Left lung (tissue), 14 donors: Measurements from ENCODE around the gene ABITRAM. TPM values are rescaled to one million over a fixed set of nuclear protein-coding genes. Genes with fewer than 3 reads are reported as not detected.
"Not testable (repeated sequence)": the region's sequence is repeated elsewhere in the genome, so short reads cannot be mapped to it uniquely, and the experiment has no call there.

Source experiments
- ATAC-seq: fragments of 200-7000 bp; cut with Tn5 transposase; one replicate; pipeline ENCODE4 v1.9.1; 2020; ENCODE audit warnings: moderate library complexity
- DNase-seq, 4 donors: peaks; one replicate each; pipeline ENCODE4 v3.0.0-alpha.2; 2013 to 2020
- H3K27ac ChIP-seq, 2 donors: fragments of 200-600 bp; sonication (generic) in 1 of 2; one replicate each; pipeline versions ENCODE4 v1.5.0 to v1.8.0; 2020 to 2021
- H3K27me3 ChIP-seq, 2 donors: fragments of 200-600 bp; sonication (generic) in 1 of 2; one replicate each; pipeline versions ENCODE4 v1.5.0 to v1.8.0; 2020 to 2021
- H3K36me3 ChIP-seq, 2 donors: fragments of 200-600 bp; sonication (generic) in 1 of 2; one replicate each; pipeline versions ENCODE4 v1.5.0 to v1.8.0; 2020 to 2021
- H3K4me1 ChIP-seq, 2 donors: fragments of 200-600 bp; one replicate each; pipeline ENCODE4 v1.8.0; 2021
- H3K4me3 ChIP-seq, 2 donors: fragments of 200-600 bp; sonication (generic) in 1 of 2; one replicate each; pipeline versions ENCODE4 v1.5.0 to v1.8.0; 2020 to 2021; ENCODE audit warnings: mild to moderate bottlenecking in 1 of 2
- H3K9me3 ChIP-seq, 2 donors: fragments of 200-600 bp; sonication (generic) in 1 of 2; one replicate each; pipeline versions ENCODE4 v1.5.0 to v1.8.0; 2020 to 2021
- intact Hi-C, 2 donors: fragments of 100-400 bp; cut with DNase I; formaldehyde crosslinking; loops; one replicate each; pipeline versions ENCODE4 v1.11.2 to v1.14.2; 2022
- long read RNA-seq, 12 donors: library from polyadenylated mRNA in 2 of 12; unstranded in 2 of 12; transcript quantifications; one replicate each; pipeline ENCODE4 v2.0.0 and lab custom pipeline, GENCODE V29; 2019 to 2026
- polyA plus RNA-seq, 6 donors: library from polyadenylated mRNA; unstranded; fragments of 120-200 nt; gene quantifications; one replicate each; pipeline ENCODE4 v1.2.1, GENCODE V29; 2013; ENCODE audit not compliant: insufficient read length in 6 of 6
- total RNA-seq, 2 donors: library from RNA; stranded (reverse); fragmentation: NEBNext Ultra II Directional; extraction: Animal tissue kit (Norgen Biotek cat#: 25700); gene quantifications; one replicate each; pipeline ENCODE4 v1.2.1, GENCODE V29; 2021
- TF ChIP-seq, protein P1 (sequence below), 2 donors: fragments of 200-600 bp; sonication (generic) in 1 of 2; IDR thresholded peaks; one replicate each; pipeline versions ENCODE4 v1.5.0 to v1.8.0; 2021; ENCODE audit warnings: antibody characterized with exemption in 2 of 2
- donor health status: DM: no; HTN: yes; CAD: no.
- donor health status: DM: no; HTN: no; CAD: no.

ABITRAM gene, protein sequence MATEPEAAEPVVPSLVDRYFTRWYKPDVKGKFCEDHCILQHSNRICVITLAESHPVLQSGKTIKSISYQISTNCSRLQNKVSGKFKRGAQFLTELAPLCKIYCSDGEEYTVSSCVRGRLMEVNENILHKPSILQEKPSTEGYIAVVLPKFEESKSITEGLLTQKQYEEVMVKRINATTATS
- total RNA-seq (10 to 100 TPM; 13.1 to 17.1 TPM), polyA plus RNA-seq (10 to 100 TPM; 28.1 to 32.0 (median 30.4) TPM)
- long read RNA-seq, donor 1, transcript FAM206A-201 (6 exons, 2,134 nt): major isoform, 8 of 329 reads
- long read RNA-seq, donor 1, partial matches to known transcripts: 222 of 329 reads
- long read RNA-seq, donor 1, other reads (novel, unspliced or antisense): 98 of 329 reads
- long read RNA-seq, donor 2, transcript FAM206A-201 (6 exons, 2,134 nt): major isoform, 9 of 272 reads
- long read RNA-seq, donor 2, partial matches to known transcripts: 240 of 272 reads
- long read RNA-seq, donor 2, other reads (novel, unspliced or antisense): 20 of 272 reads
- long read RNA-seq, donor 3, transcript FAM206A-201 (6 exons, 2,134 nt): major isoform, 10 of 86 reads
- long read RNA-seq, donor 3, partial matches to known transcripts: 52 of 86 reads
- long read RNA-seq, donor 3, other reads (novel, unspliced or antisense): 21 of 86 reads
- long read RNA-seq, donor 4, partial matches to known transcripts: 0 of 4 reads
- long read RNA-seq, donor 4, other reads (novel, unspliced or antisense): 2 of 4 reads
- long read RNA-seq, donor 5, transcript FAM206A-201 (6 exons, 2,134 nt): major isoform, 11 of 160 reads
- long read RNA-seq, donor 5, partial matches to known transcripts: 117 of 160 reads
- long read RNA-seq, donor 5, other reads (novel, unspliced or antisense): 31 of 160 reads
- long read RNA-seq, donor 6, transcript FAM206A-201 (6 exons, 2,134 nt): major isoform, 6 of 136 reads
- long read RNA-seq, donor 6, partial matches to known transcripts: 87 of 136 reads
- long read RNA-seq, donor 6, other reads (novel, unspliced or antisense): 41 of 136 reads
- long read RNA-seq, donor 7, transcript FAM206A-201 (6 exons, 2,134 nt): major isoform, 5 of 133 reads
- long read RNA-seq, donor 7, partial matches to known transcripts: 127 of 133 reads
- long read RNA-seq, donor 7, other reads (novel, unspliced or antisense): 0 of 133 reads
- long read RNA-seq, donor 8, transcript FAM206A-201 (6 exons, 2,134 nt): major isoform, 12 of 136 reads
- long read RNA-seq, donor 8, partial matches to known transcripts: 94 of 136 reads
- long read RNA-seq, donor 8, other reads (novel, unspliced or antisense): 29 of 136 reads
- long read RNA-seq, donor 9: 0 reads
- long read RNA-seq, donor 10, partial matches to known transcripts: 0 of 1 reads
- long read RNA-seq, donor 10, other reads (novel, unspliced or antisense): 0 of 1 reads
- long read RNA-seq, donor 11, transcript FAM206A-201 (6 exons, 2,134 nt): major isoform, 6 of 70 reads
- long read RNA-seq, donor 11, partial matches to known transcripts: 43 of 70 reads
- long read RNA-seq, donor 11, other reads (novel, unspliced or antisense): 20 of 70 reads
- long read RNA-seq, donor 12, partial matches to known transcripts: 205 of 244 reads
- long read RNA-seq, donor 12, other reads (novel, unspliced or antisense): 34 of 244 reads

DNA sequence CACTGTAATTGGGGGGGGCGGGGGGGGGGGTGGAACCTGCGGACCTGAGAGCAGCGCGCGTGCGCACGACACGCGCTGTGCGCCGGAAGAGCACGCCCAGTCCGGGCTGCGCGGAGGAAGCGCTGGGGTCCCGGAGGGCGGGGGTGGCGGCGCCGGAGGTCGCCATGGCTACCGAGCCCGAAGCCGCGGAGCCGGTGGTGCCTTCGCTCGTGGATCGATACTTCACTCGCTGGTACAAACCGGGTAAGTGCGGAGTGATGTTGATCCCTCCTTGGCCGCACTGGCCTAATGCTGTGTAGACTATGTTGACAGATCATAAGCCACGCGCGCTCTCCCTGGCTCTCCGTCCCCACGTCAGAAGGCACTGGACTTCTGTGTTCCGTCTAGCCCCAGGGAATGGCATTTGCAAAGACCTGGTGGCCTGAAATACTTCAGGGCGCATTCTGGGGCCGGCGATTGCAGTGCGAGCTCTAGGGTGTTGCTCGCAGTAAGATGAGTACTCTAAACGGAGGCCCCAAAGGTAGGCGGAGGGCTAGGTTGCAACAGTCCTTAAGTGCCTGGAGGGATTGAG, at the start of gene ABITRAM:
Gene ABITRAM (plus strand): TSS at position 78 of the 571 bp plus-strand sequence. CDS start 87 bp downstream, at position 165.
- peaks cover 0 to 29% of the 10 kb centered on the region in 2 donors for H3K36me3 ChIP-seq
- DNase-seq: peak; percentile 77 to 93 (median 90)
- intact Hi-C loops: no loop called here
- no peaks in the 10 kb centered on the region for H3K27me3 ChIP-seq
- peak within 1 kb of the TSS; percentile 92 to 95 for H3K4me3 ChIP-seq
- H3K4me1 ChIP-seq: peaks cover 8 to 29% of the 10 kb centered on the region in 2 donors
- TF ChIP-seq, protein P1, sequence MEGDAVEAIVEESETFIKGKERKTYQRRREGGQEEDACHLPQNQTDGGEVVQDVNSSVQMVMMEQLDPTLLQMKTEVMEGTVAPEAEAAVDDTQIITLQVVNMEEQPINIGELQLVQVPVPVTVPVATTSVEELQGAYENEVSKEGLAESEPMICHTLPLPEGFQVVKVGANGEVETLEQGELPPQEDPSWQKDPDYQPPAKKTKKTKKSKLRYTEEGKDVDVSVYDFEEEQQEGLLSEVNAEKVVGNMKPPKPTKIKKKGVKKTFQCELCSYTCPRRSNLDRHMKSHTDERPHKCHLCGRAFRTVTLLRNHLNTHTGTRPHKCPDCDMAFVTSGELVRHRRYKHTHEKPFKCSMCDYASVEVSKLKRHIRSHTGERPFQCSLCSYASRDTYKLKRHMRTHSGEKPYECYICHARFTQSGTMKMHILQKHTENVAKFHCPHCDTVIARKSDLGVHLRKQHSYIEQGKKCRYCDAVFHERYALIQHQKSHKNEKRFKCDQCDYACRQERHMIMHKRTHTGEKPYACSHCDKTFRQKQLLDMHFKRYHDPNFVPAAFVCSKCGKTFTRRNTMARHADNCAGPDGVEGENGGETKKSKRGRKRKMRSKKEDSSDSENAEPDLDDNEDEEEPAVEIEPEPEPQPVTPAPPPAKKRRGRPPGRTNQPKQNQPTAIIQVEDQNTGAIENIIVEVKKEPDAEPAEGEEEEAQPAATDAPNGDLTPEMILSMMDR (IDR thresholded peaks at IDR 0.05): no peak
- peak; percentile 91 for ATAC-seq
- peak within 1 kb of the TSS; percentile 91 to 92 for H3K27ac ChIP-seq
- H3K9me3 ChIP-seq: no peaks in the 10 kb centered on the region

DNA sequence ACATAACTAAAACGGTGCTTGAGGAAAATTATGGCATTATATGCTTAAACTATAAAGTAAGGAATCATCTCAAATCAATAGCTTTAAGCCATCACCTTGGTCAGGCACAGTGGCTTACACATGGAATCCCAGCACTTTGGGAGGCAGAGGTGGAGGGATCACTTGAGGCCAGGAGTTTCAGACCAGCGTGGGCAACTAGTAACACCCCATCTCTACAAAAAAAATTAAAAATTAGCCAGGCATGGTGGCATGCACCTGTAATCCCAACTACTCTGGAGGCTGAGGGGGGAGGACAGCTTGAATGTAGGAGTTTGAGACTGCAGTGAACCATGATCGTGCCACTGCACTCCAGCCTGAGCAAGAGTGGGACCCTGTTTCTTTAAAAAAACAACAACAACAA, 49.5 kb upstream of the ABITRAM start:
- no peak overlapping the region for H3K27ac ChIP-seq
- H3K27me3 ChIP-seq: no peaks in the 10 kb centered on the region
- H3K4me1 ChIP-seq: no peaks in the 10 kb centered on the region
- H3K36me3 ChIP-seq: peaks cover 0 to 53% of the 10 kb centered on the region in 2 donors
- intact Hi-C loops: no loop called here
- TF ChIP-seq, protein P1 (IDR thresholded peaks at IDR 0.05): no peak
- no peaks in the 10 kb centered on the region for H3K9me3 ChIP-seq
- ATAC-seq: no peak
- no peak for DNase-seq
- no peak overlapping the region for H3K4me3 ChIP-seq

DNA sequence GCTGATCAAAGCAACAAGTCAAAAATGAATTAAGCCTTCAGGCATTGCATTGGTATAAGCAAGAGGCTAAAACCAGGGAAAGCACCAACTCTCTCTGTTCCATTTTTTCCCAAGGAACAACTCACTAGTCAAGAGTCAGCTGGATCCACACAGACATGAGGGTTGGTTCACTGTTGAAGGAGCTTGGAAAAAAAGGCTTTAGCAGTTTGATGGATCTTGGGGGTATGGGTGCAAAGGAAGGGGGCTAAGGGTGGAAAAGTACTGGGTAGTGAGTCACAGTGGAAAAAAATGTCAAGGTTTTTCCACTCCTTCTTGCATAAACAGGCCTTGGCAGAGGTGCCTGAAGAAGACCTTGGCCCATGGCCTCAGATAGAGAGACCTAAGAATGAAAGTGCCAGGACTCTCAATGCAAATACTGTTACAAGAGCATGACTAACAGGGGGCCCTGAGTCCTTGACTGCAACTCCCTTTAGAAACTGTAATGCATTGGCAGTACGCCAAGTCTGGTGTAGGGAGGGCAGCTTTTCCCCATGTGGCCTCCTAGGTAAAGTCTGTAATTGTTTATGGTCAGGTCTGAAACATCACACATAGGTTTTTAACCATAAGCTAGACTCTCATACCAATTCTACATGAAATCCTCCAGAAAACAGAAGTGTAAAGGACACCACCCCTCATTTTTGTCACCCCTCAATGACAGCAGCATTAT, 48.4 kb upstream of the ABITRAM start:
- DNase-seq: peak in 1 of 4 donors; percentile 40
- Histone ChIP-seq H3K9me3 (no peaks in the 10 kb centered on the region), H3K4me3 (no peak overlapping the region), H3K36me3 (peaks cover 0 to 53% of the 10 kb centered on the region in 2 donors), H3K4me1 (no peaks in the 10 kb centered on the region), H3K27me3 (no peaks in the 10 kb centered on the region), H3K27ac (no peak overlapping the region)
- intact Hi-C loops: no loop called here
- TF ChIP-seq, protein P1 (IDR thresholded peaks at IDR 0.05): no peak
- peak; percentile 85 for ATAC-seq

DNA sequence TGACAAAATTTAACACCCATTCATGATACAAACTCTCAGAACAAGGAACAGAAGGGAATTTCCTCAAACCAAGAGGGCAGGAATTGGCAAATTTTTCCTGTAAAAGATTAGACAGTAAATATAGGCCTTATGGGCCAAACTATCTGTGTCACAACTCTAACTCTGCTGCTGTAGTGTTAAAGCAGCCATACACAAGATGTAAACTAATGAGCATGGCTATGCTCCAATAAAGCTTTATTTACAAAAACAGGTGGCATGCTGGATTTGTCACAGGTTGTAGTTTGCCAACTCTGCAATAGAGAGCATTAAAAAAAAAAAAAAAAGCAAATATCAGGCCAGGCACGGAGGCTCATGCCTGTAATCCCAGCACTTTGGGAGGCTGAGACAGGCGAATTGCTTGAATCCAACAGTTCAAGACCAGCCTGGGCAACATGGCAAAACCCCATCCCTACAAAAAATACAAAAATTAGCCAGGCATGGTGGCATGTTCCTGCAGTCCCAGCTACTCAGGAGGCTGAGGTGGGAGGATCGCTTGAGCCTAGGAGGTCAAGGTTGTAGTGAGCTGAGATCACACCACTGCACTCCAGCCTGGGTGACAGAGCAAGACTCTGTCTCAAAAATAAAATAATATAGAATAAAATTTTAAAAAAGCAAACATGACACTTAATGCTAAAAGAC, 47.5 kb upstream of the ABITRAM start:
- H3K9me3 ChIP-seq, DNase-seq, intact Hi-C loops, H3K27me3 ChIP-seq, H3K4me1 ChIP-seq, H3K4me3 ChIP-seq: not testable (repeated sequence)
- peak; percentile 38 for ATAC-seq
- Histone ChIP-seq H3K27ac (peak overlapping the region in 1 of 2 donors; percentile 15), H3K36me3 (peaks cover 0 to 53% of the 10 kb centered on the region in 2 donors)
